Lower leg skin (tissue), 4 donors: ENCODE measurements around the gene CNNM2. TPM values are rescaled to one million over a fixed set of nuclear protein-coding genes. Genes with fewer than 3 reads are reported as not detected.

ENCODE experiments used
- DNase-seq, 2 donors: peaks; one replicate each; pipeline ENCODE4 v3.0.0-alpha.2; 2019; ENCODE audit warnings: low spot score in 2 of 2
- H3K4me3 ChIP-seq: fragments of 200-600 bp; sonication (generic); 2 replicates; pipeline ENCODE4 v1.5.1; 2017; ENCODE audit warnings: mild to moderate bottlenecking, low read depth; ENCODE audit not compliant: poor library complexity, severe bottlenecking
- POLR2A ChIP-seq, 2 donors: fragments of 450-650 bp; IDR thresholded peaks; one replicate each; pipeline ENCODE4 v1.6.1; 2016 to 2017; ENCODE audit warnings: antibody characterized with exemption in 2 of 2, mild to moderate bottlenecking in 1 of 2, moderate library complexity in 1 of 2
- WGBS, 2 donors: methylation state at CpG; one replicate each; pipeline ENCODE4 v1.1.5; 2018; 5-methylcytosine and 5-hydroxymethylcytosine counted together
- intact Hi-C: fragments of 100-400 bp; cut with DNase I; formaldehyde crosslinking; loops from one replicate; pipeline ENCODE4 v1.15.0; 2023; ENCODE audit warnings: low total_unique reads
- total RNA-seq, 4 donors: library from RNA; depleted of rRNA; stranded (reverse); fragments of >200 nt; gene quantifications; one replicate each; pipeline ENCODE4 v1.1.0, GENCODE V29; 2016
- TF ChIP-seq, protein P1 (sequence below), 3 donors: fragments of 450-650 bp; IDR thresholded peaks; one replicate each; pipeline ENCODE4 v1.5.1; 2016; ENCODE audit warnings: antibody characterized with exemption in 3 of 3, mild to moderate bottlenecking in 3 of 3, moderate library complexity in 2 of 3

Gene CNNM2
- total RNA-seq, 4 donors from 2014 or later = 9.6 to 21.9 (median 14.5) TPM

DNA sequence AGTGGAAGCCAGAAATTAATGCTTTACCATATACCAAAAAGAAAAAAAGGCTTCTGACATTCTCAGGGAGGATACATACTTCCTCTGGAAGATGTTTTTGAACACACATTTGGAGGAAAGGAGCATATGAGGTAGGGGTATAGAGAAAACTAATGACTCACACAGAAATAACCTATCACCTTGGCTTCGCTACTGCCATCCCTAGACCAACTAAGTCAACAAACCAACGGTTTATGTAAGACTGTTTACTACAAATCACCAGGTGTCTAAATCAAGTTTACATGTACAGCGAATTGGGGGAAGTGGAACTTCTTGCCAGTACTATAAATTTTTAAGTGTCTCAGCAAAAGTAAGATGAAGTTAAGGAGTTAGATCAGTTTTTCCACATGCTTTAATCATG lies 178.0 kb downstream of the CNNM2 start:
- DNase-seq = no peak
- H3K4me3 ChIP-seq = no peak overlapping the region
- 85 to 87% methylated on average over 3 of the region's 3 CpGs for WGBS, 2 donors
- TF ChIP-seq, protein P1, sequence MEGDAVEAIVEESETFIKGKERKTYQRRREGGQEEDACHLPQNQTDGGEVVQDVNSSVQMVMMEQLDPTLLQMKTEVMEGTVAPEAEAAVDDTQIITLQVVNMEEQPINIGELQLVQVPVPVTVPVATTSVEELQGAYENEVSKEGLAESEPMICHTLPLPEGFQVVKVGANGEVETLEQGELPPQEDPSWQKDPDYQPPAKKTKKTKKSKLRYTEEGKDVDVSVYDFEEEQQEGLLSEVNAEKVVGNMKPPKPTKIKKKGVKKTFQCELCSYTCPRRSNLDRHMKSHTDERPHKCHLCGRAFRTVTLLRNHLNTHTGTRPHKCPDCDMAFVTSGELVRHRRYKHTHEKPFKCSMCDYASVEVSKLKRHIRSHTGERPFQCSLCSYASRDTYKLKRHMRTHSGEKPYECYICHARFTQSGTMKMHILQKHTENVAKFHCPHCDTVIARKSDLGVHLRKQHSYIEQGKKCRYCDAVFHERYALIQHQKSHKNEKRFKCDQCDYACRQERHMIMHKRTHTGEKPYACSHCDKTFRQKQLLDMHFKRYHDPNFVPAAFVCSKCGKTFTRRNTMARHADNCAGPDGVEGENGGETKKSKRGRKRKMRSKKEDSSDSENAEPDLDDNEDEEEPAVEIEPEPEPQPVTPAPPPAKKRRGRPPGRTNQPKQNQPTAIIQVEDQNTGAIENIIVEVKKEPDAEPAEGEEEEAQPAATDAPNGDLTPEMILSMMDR (IDR thresholded peaks at IDR 0.05) = no peak
- no peak for TF ChIP-seq POLR2A (IDR thresholded peaks at IDR 0.05)
- intact Hi-C loops = no loop called here

DNA sequence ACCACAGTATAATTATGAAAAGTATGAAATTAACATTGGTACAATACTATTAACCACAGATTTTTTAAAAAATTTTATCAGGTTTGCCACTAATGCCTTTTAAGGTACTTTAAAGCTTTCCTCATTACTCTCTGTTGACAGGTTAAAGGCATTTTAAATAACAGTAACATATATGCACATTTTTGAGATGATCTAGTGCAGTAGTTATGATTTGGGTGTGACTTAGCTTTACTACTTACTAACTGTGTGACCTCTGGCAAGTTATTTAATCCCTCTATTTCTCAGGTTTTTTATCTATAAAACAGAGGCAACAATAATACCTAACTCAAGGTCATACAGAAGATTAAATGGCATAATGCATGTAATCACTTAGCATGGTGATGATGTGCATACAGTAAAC lies 180.1 kb downstream of the CNNM2 start:
- no peak for DNase-seq
- no peak for TF ChIP-seq POLR2A (IDR thresholded peaks at IDR 0.05)
- TF ChIP-seq, protein P1 (IDR thresholded peaks at IDR 0.05) = no peak
- intact Hi-C loops = no loop called here
- H3K4me3 ChIP-seq = no peak overlapping the region

DNA sequence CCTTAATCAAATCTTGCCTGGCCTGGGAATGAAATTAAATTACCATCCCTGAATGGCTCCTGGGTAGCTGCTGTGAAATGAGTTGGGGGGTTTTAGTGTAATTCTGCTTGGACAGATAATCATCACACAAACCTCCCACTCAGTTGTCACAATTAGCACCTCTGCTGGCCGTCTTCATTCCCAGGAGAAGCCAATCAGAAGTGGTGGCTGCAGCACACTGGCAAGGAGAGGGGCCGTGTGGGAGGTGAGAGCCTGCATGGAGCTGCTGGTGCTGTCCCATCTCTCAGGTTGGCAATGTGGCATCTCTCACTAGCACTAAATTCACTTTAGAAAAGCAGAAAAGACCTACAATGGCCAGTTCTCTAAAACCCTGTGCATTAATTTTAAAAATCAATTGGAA lies 182.5 kb downstream of the CNNM2 start:
- no peak overlapping the region for H3K4me3 ChIP-seq
- intact Hi-C loops = no loop called here
- no peak for DNase-seq
- 72 to 91% methylated on average over 2 of the region's 2 CpGs for WGBS, 2 donors
- TF ChIP-seq, protein P1 (IDR thresholded peaks at IDR 0.05) = no peak
- no peak for TF ChIP-seq POLR2A (IDR thresholded peaks at IDR 0.05)

DNA sequence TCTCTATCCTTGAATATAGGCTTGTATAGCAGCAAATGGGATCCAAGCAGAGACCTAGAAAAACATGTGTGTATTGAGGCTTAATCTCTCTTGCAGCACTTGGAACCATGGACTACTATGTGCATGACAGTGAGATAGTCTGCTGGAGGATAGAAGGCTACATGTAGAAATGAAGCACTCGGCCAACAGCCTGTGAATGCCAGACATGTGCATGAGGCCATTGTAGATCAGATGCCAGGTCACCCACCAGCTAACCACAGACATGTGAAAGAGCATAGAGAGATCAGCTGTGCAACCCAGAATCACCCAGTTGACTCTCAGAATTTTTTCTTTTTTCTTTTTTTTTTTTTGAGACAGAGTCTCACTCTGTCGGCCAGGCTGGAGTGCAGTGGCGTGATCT lies 184.1 kb downstream of the CNNM2 start:
- H3K4me3 ChIP-seq = no peak overlapping the region
- intact Hi-C loops = no loop called here
- DNase-seq = no peak
- WGBS, 2 donors = 85 to 87% methylated on average over 3 of the region's 3 CpGs
- TF ChIP-seq POLR2A (IDR thresholded peaks at IDR 0.05) = no peak
- TF ChIP-seq, protein P1 (IDR thresholded peaks at IDR 0.05) = no peak

DNA sequence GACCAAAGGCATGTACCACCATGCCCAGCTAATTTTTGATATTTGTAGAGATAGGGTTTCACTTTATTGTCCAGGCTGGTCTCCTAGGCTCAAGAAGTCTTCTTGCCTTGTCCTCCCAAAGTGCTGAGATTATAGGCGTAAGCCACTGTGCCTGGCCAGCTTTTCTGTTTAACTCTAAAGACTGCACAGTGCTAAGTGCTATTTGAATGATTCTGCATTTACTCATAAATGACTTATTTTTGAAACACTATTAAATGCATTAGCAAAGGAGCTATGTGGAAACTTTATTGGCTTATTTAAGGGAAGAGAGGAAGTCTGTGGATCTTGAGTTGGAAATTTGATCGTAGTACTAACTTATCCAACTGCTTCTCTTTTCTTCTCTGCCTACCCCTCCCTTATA lies 185.9 kb downstream of the CNNM2 start:
- H3K4me3 ChIP-seq = no peak overlapping the region
- intact Hi-C loops = no loop called here
- WGBS, 2 donors = 93 to 96% methylated on average over 2 of the region's 2 CpGs
- TF ChIP-seq, protein P1 (IDR thresholded peaks at IDR 0.05) = no peak
- DNase-seq = no peak

DNA sequence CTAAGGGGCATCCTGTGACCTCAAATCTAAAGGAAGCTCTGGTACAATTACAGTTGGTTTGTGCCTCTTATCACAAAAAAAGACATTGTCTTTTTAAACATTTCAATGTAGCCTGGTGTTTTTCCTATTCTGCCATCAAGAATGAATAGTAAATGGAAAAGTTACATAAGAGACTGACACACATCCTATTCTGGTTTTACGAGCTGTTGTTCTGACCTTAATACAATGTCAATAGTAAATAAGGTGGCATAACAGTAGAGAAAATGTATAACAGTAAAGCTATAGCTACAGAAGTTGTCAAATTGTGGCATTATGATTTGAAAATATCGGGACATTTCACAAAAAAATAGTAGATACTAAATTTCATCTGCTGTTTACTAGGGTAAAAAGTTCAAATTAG lies 186.6 kb downstream of the CNNM2 start:
- TF ChIP-seq, protein P1 (IDR thresholded peaks at IDR 0.05) = no peak
- TF ChIP-seq POLR2A (IDR thresholded peaks at IDR 0.05) = no peak
- intact Hi-C loops = no loop called here
- WGBS, 2 donors = 36 to 39% methylated on average over 2 of the region's 2 CpGs
- no peak for DNase-seq
- no peak overlapping the region for H3K4me3 ChIP-seq
